Retinal pigment epithelial cell (primary cell): ENCODE results near the gene POU2F1.
A peak's percentile ranks its signal among the peaks of the same experiment; 100 is the strongest.

Source experiments
- DNase-seq: peaks from one replicate; pipeline ENCODE4 v3.0.0-alpha.2; 2010; ENCODE audit warnings: low read depth
- H3K4me3 ChIP-seq: 2 replicates; pipeline ENCODE4 v1.5.1; 2011; ENCODE audit warnings: mild to moderate bottlenecking, low read length, control low read depth, moderate library complexity
- TF ChIP-seq, protein P1 (sequence below): conservative IDR thresholded peaks from 2 replicates; pipeline ENCODE4 v1.5.1; 2011; ENCODE audit warnings: low read depth, low read length, control low read depth, inconsistent platforms

The POU2F1 gene

DNA sequence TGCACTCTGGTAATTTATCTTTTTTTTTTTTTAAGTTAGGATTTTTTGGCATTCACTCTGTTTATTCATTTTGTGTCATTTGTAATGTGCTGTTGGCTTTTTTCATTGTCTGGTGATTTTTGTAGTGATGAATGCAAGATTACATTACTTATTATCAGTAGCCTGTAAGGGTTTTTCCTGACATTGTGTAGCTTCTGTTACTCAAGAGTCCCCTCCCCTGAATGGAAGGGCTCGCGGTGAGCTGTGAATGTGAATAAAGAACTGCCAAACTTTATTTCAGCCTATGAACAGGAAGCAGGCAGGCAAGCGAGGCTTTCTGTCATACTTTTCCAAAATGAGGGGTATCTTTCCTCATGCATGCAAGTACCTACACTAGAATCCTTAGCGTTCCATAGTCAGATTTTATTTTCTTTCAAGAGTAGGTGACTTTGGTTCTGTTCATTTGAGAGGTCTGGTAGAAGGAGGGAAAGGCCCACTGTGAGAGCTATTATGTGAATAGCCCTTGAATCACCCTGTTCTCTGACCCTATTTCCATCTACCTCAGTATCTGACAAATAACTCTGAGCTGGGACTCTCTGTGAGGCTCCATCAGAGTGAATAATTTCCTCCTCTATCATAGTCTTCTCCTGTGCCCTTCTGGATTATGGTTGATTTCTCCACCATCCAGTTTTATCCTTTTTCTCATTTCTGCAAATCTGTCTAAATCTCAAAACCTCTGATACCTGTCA, 183.6 kb downstream of the POU2F1 start:
- DNase-seq = no peak
- TF ChIP-seq, protein P1, sequence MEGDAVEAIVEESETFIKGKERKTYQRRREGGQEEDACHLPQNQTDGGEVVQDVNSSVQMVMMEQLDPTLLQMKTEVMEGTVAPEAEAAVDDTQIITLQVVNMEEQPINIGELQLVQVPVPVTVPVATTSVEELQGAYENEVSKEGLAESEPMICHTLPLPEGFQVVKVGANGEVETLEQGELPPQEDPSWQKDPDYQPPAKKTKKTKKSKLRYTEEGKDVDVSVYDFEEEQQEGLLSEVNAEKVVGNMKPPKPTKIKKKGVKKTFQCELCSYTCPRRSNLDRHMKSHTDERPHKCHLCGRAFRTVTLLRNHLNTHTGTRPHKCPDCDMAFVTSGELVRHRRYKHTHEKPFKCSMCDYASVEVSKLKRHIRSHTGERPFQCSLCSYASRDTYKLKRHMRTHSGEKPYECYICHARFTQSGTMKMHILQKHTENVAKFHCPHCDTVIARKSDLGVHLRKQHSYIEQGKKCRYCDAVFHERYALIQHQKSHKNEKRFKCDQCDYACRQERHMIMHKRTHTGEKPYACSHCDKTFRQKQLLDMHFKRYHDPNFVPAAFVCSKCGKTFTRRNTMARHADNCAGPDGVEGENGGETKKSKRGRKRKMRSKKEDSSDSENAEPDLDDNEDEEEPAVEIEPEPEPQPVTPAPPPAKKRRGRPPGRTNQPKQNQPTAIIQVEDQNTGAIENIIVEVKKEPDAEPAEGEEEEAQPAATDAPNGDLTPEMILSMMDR = no peak
- H3K4me3 ChIP-seq = no peak overlapping the region

GRCh38 chr1:167404908-167405307, 184.2 kb downstream of the POU2F1 start:
- TF ChIP-seq, protein P1 = no peak
- H3K4me3 ChIP-seq = no peak overlapping the region
- no peak for DNase-seq

DNA sequence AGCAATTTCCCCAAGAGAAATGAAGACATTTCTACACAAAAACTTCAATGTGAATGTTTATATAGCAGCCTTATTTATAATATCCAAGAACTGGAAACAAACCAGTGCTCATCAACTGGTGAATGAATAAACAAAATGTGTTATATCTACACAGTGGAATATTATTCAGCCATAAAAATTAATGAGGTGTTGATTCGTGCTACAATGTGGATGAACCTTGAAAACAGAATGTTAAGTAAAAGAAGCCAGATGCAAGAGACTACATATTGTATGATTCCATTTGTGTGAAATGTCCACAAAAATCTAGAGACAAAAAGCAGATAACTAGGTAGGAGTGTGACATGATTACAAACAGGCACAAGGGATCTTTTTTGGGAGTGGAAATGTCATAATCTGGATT, 187.7 kb downstream of the POU2F1 start:
- TF ChIP-seq, protein P1 = no peak
- H3K4me3 ChIP-seq = no peak overlapping the region
- no peak for DNase-seq

DNA sequence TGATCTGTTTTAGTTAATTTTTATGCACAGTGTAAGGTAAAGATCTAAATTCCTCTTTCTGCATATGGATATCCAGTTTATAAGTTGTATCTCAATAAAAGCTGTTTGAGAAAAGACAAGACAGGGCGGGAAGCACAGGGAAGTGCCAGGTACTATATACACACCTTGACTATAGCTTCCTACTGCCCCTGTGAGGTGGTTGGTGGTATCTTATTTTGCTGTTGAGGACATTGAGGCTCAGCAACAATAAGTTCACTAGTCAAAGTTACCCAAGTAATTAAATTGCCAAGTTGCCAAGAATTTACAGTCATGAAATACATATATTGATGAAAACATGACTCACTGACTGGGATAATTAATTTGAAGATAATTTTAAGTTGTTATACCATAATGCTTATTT, 188.5 kb downstream of the POU2F1 start:
- no peak for DNase-seq
- TF ChIP-seq, protein P1 = peak; percentile 26
- H3K4me3 ChIP-seq = no peak overlapping the region

DNA sequence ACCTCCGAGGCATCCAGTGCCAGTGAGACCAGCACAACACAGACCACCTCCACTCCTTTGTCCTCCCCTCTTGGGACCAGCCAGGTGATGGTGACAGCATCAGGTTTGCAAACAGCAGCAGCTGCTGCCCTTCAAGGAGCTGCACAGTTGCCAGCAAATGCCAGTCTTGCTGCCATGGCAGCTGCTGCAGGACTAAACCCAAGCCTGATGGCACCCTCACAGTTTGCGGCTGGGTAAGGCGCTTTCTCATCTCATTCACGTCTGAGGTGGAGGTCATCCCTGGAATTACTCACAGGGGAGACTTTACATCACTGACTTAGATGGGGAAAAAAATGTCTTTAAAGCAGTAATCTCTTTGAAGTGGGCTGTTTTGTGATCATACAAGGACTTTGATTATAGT, 191.4 kb downstream of the POU2F1 start:
- TF ChIP-seq, protein P1 = no peak
- no peak overlapping the region for H3K4me3 ChIP-seq
- DNase-seq = no peak

GRCh38 chr1:167412920-167413319, 192.2 kb downstream of the POU2F1 start:
- TF ChIP-seq, protein P1 = no peak
- H3K4me3 ChIP-seq = no peak overlapping the region
- no peak for DNase-seq

DNA sequence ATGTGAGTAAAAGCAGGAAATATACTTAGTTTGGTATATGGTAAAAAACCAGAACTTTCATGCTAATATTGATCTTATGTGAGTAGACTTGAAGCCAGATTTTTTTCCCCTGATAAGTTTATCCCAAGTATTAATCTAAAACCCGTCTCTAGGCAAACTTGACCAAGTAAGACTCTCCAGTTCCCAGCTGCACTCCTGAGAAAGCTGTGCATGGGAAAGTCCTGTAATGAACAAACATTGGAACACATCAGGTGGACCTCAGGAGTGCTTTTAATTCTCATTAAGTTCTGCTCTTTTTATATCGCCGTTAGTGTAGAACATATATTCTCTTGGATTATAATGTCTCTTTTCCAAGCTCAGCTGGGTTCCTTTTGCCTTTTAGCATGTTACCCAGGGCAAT, 192.6 kb downstream of the POU2F1 start:
- TF ChIP-seq, protein P1 = no peak
- DNase-seq = no peak

More for the DNA sequence above, 192.6 kb downstream of the POU2F1 start:
- H3K4me3 ChIP-seq = no peak overlapping the region
